Measurements from ENCODE around the gene PIP5K1B.

- TF ChIP-seq EZH2 (IDR thresholded peaks at IDR 0.05; ENCODE audit: low read length, missing control alignments): no peak
- TF ChIP-seq CTCF (conservative IDR thresholded peaks at IDR 0.05 in 1 of 2, IDR thresholded peaks at IDR 0.05 in 1 of 2; ENCODE audit: low read depth in 1 of 2, low read length in 2 of 2): no peak
These were observed 298.0 kb downstream of the PIP5K1B start for GRCh38 chr9:69003051-69003450.

Measured in fibroblast of lung (primary cell).